H7 (cell line): ENCODE results near the gene SLC51B. TPM values are rescaled to one million over a fixed set of nuclear protein-coding genes. Genes with fewer than 3 reads are reported as not detected.
"Not testable (repeated sequence)": the region's sequence is repeated elsewhere in the genome, so short reads cannot be mapped to it uniquely, and the experiment has no call there.

ENCODE experiments used
- DNase-seq: peaks from one replicate; pipeline ENCODE4 v3.0.0; 2012
- H3K27me3 ChIP-seq: 2 replicates; pipeline ENCODE4 v1.6.0; 2011; ENCODE audit warnings: mild to moderate bottlenecking, low read length; ENCODE audit not compliant: control insufficient read depth, insufficient read depth
- H3K36me3 ChIP-seq: replicated peaks from 2 replicates; pipeline ENCODE4 v1.5.1; 2011; ENCODE audit warnings: low read length; ENCODE audit not compliant: control insufficient read depth, insufficient read depth
- H3K4me3 ChIP-seq: 2 replicates; pipeline ENCODE4 v1.5.1; 2011; ENCODE audit warnings: low read depth, mild to moderate bottlenecking, control low read depth, low read length, moderate library complexity; ENCODE audit not compliant: insufficient read depth
- total RNA-seq: library from RNA; depleted of rRNA; stranded (reverse); fragments of >200 nt; shearing (Covaris generic); gene quantifications from 2 replicates; pipeline ENCODE4 v1.2.3, GENCODE V29; 2014

SLC51B gene
- total RNA-seq, 1 experiment from 2014 or later: not detected

DNA sequence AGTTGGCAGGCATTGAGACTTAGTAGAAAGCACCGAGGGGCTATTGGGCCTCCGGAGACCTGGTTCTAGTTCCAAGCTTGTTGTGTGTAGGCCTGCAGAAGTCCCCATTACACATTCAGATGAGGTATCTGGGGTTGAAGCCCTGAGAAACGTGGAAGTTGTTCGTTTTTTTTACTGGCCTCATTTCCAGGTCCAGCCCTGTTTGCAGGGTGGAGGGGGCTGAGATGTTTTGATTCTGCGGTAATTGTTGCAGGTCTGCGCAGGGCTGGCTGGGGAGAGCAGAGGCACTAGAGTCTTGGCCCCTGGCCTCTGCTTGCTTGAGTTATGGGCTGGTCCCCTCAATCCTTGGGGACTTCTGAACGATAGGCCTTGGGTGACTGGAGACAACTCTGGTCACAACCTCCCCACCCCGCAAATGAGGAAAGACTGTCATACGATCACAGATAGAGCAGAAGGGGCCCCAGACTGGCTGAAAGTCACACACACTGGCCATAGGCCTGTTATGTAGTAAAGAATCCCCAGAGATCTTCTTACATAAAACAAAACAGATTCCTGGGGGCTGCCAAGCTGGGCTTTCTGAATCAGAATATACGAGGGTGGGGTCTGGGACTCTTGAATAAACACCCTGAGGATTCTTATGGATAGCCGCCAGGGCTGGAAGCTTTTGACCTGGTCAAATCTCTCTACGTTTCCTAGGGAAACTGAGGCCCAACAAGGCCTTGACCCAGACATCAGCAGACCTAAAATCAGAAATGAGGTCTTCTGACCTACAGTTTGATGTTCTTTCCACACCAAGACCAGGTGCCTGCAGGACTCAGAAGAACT lies 47.0 kb downstream of the SLC51B start:
- peak; percentile 28 for DNase-seq
- Histone ChIP-seq H3K36me3 (no peaks in the 10 kb centered on the region), H3K4me3 (no peak overlapping the region), H3K27me3 (no peaks in the 10 kb centered on the region)

- Histone ChIP-seq H3K27me3 (no peaks in the 10 kb centered on the region), H3K4me3 (no peak overlapping the region), H3K36me3 (no peaks in the 10 kb centered on the region)
- peak; percentile 31 for DNase-seq
Observed at GRCh38 chr15:65092911-65093792, 48.0 kb downstream of the SLC51B start.

DNA sequence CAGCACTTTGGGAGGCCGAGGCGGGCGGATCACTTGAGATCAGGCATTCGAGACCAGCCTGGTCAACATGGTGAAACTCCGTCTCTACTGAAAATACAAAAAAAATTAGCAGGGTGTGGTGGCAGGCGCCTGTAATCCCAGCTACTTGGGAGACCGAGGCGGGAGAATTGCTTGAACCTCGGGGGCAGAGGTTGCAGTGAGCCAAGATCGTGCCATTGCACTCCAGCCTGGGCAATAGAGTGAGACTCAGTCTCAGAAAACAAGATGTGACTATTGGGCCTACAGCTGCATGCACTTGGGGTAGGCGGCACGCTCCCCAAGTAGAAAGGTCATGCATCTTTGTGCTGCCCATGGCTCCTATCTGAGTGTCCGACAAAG lies 48.6 kb downstream of the SLC51B start:
- H3K36me3 ChIP-seq, DNase-seq, H3K4me3 ChIP-seq, H3K27me3 ChIP-seq: not testable (repeated sequence)

DNA sequence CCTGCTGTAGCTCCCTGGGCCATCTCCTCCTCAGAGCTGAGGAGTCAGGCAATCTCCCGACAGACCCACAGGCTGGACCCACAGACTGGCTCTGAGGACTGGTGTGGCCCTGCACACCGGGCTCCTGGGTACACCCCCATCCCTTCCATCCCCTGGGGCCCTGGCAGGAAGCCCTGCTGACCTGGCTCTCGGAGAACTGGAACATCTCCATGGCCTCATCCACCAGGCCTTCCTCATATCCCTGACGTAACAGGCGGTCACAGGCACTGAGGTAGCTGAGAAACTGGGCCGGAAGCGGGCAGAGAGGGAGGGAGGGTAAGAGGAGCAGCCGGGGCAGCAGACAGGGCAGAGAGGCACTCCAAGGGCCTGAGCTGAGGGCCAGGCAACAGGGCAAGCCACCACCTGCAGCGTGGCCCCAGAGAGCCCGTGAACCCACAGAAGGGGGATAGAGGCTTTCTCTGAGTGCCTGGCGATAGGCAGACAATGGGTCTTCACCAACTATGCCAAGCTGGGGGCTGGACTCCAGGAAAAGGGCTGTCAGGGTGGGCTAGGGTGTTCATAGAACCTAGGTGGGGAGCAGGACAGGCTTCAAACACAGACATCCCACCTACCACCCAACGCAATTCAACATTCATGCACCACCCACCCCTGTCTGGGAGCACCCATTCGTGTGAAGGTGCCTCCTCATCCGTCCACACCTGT lies 49.3 kb downstream of the SLC51B start:
- DNase-seq: peak; percentile 38
- H3K27me3 ChIP-seq: no peaks in the 10 kb centered on the region
- H3K36me3 ChIP-seq: no peaks in the 10 kb centered on the region; the same call in 1 of the 2 replicates
- no peak overlapping the region for H3K4me3 ChIP-seq

DNA sequence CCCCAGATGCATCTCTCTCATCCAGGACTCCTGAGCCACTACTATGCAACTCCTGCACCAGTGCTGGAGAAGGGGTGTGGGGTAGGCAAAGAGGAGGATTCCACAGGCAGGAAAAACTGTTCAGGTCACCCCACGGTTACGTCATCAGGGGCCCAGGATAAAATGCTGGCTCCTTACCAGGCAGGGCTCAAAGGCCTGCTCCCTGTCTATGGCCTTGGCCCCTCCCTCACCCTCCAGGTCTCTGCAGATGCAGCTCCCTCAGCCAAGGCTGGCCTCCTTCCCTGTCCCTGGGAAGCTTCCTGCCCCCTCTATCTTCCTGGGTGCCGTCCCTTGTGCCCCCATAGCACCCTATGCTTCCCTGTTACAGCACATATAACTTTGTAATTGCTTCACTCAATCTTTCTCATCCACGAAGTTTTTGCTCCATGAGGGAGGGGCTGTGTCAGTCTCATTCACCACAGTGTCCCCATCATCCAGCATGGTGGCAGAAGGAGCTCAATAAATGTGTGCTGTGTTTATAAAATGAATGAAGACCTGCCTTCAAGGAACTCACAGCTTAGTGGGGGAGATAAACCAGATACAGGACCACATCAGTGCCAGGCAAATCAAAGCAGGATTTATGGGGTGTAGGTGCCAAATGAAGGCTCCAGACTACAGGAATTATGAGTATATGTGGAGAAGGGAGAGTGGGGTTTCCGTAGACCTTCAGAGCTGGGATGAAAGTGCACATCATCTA lies 50.0 kb downstream of the SLC51B start:
- Histone ChIP-seq H3K27me3 (no peaks in the 10 kb centered on the region), H3K4me3 (no peak overlapping the region), H3K36me3 (no peaks in the 10 kb centered on the region; the same call in 1 of the 2 replicates)
- no peak for DNase-seq

- H3K27me3 ChIP-seq: no peaks in the 10 kb centered on the region
- no peaks in the 10 kb centered on the region; the same call in 1 of the 2 replicates for H3K36me3 ChIP-seq
- no peak overlapping the region for H3K4me3 ChIP-seq
- DNase-seq: no peak
Observed at GRCh38 chr15:65095747-65096104, 50.5 kb downstream of the SLC51B start.

GRCh38 chr15:65096481-65097385 lies 51.5 kb downstream of the SLC51B start:
- Histone ChIP-seq H3K4me3 (no peak overlapping the region), H3K36me3 (no peaks in the 10 kb centered on the region; the same call in 1 of the 2 replicates), H3K27me3 (no peaks in the 10 kb centered on the region)
- DNase-seq: no peak

DNA sequence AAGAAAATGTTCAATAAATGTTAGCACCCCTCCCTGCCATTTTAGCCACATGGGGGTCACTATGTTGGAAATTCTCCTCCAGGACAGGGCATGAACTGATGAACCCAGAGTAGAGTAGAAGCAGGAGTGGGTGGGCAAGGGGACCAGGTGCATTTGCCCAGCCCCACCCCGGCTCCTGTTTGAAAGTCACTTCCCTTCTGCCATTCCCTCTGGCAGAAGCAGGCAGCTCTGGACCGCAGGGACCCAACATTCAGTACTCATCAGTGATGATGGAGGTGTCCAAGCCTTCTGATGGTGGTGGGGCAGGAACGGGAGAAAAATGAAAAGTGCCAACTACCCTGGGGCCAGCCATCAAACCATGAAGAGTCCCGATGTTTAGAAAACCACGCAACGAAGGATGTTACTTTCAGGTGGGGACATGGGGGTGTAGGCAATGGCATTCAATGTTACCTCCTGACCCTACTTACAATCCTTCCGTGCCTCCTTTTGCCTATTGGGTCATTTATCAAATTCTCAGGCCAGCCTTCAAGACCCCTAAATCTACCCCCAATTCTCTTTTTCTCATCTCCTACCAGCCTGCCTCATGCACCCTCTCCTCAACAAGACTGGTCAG lies 52.6 kb downstream of the SLC51B start:
- H3K36me3 ChIP-seq: no peaks in the 10 kb centered on the region; the same call in 1 of the 2 replicates
- DNase-seq: no peak

GRCh38 chr15:65099336-65099735 lies 54.1 kb downstream of the SLC51B start:
- DNase-seq: no peak
- H3K36me3 ChIP-seq: no peaks in the 10 kb centered on the region; the same call in 1 of the 2 replicates
- no peak overlapping the region for H3K4me3 ChIP-seq
- peaks cover 2% of the 10 kb centered on the region; the same call in 1 of the 2 replicates for H3K27me3 ChIP-seq

More for the DNA sequence above, 52.6 kb downstream of the SLC51B start:
- Histone ChIP-seq H3K4me3 (no peak overlapping the region), H3K27me3 (peaks cover 2% of the 10 kb centered on the region; the same call in 1 of the 2 replicates)

DNA sequence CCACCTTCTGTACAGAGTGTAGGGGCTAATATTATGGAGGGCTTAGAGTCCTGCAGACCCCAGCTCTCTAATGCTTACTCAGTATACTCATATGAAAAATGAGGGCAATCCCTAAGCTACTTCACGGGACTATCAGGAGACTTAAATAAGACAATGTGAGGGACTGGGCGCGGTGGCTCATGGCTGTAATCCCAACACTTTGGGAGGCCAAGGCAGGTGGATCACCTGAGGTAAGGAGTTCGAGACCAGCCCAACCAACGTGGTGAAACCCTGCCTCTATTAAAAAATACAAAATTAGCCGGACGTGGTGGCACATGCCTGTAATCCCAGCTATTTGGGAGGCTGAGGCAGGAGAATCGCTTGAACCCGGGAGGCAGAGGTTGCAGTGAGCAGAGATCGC lies 54.6 kb downstream of the SLC51B start:
- not testable (repeated sequence) for H3K4me3 ChIP-seq, DNase-seq, H3K36me3 ChIP-seq, H3K27me3 ChIP-seq

GRCh38 chr15:65100442-65100841 lies 55.3 kb downstream of the SLC51B start:
- Histone ChIP-seq H3K36me3 (no peaks in the 10 kb centered on the region; the same call in 1 of the 2 replicates), H3K27me3 (peaks cover 2% of the 10 kb centered on the region; the same call in 1 of the 2 replicates), H3K4me3 (no peak overlapping the region)
- no peak for DNase-seq

DNA sequence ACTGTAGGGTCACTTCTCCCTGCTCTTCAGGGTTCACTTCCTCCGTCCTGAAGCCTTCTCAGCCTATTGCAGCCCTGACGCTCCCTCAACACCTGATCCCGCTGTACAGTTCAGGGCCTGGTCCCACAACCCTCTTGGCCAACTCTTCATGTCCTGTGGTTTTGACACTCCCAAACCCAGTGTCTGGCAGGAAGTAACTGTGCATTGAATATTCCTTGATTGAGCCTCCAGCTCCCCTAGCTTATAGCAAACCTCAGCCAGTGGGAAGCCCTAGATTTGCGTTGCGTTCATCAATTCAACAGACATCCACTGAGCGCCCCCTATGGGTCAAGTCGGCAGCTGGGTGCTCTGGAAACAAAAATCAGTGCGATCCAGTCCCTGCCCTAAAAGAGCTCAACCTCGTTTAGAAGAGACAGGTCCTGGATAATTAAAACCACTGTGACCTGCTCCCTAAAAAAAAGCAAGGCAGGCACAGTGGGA lies 56.3 kb downstream of the SLC51B start:
- Histone ChIP-seq H3K27me3 (peaks cover 2% of the 10 kb centered on the region; the same call in 1 of the 2 replicates), H3K4me3 (peak overlapping the region; percentile 28), H3K36me3 (no peaks in the 10 kb centered on the region; the same call in 1 of the 2 replicates)
- DNase-seq: peak; percentile 90
